Astrocyte (in vitro differentiated cells and primary cell): ENCODE data around the gene CACNA2D4.

Experiments
- EZH2 ChIP-seq: IDR thresholded peaks from 2 replicates; pipeline ENCODE4 v1.6.1; 2012; ENCODE audit warnings: mild to moderate bottlenecking, low read length, inconsistent platforms; ENCODE audit not compliant: insufficient read depth
- TF ChIP-seq, protein P1 (sequence below): IDR thresholded peaks from 2 replicates; pipeline ENCODE4 v1.5.1; 2011; ENCODE audit warnings: low read depth, mild to moderate bottlenecking, inconsistent platforms, low read length, moderate library complexity; ENCODE audit not compliant: insufficient read depth

DNA sequence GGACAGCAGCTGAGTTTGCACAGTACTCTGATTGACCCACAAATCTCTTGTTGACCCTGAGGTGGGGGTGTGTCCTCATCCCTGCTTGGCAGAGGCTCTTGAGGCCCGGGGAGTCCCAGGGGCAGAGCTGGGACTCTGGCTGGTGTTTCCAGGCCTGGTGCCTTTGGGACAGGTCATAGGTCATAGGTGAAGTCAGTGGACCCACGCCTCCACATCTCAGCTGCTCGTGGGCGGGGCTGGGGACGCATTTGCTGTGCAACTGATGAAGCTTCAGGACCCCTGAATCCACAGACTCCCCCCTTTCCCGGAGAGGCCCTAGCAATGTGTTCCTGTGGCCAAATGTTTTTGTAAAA is 408 bp upstream of the CACNA2D4 start:
- TF ChIP-seq EZH2: no peak
- TF ChIP-seq, protein P1, sequence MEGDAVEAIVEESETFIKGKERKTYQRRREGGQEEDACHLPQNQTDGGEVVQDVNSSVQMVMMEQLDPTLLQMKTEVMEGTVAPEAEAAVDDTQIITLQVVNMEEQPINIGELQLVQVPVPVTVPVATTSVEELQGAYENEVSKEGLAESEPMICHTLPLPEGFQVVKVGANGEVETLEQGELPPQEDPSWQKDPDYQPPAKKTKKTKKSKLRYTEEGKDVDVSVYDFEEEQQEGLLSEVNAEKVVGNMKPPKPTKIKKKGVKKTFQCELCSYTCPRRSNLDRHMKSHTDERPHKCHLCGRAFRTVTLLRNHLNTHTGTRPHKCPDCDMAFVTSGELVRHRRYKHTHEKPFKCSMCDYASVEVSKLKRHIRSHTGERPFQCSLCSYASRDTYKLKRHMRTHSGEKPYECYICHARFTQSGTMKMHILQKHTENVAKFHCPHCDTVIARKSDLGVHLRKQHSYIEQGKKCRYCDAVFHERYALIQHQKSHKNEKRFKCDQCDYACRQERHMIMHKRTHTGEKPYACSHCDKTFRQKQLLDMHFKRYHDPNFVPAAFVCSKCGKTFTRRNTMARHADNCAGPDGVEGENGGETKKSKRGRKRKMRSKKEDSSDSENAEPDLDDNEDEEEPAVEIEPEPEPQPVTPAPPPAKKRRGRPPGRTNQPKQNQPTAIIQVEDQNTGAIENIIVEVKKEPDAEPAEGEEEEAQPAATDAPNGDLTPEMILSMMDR: no peak
